Measurements from ENCODE around the gene STKLD1. TPM values are rescaled to one million over a fixed set of nuclear protein-coding genes. Genes with fewer than 3 reads are reported as not detected.

The STKLD1 gene
- total RNA-seq, 1 experiment from 2014 or later = 0.94 TPM

GRCh38 chr9:133440874-133441273 is 64.7 kb downstream of the STKLD1 start:
- H3K4me3 Mint-ChIP-seq (ENCODE audit: low read depth, unreplicated experiment) = no peak overlapping the region
- DNase-seq = no peak
- TF ChIP-seq CTCF (IDR thresholded peaks at IDR 0.05; ENCODE audit: unreplicated experiment) = no peak
- H3K9me3 Mint-ChIP-seq (ENCODE audit: low read depth, unreplicated experiment) = no peaks in the 10 kb centered on the region
- intact Hi-C loops (cut with micrococcal nuclease; ENCODE audit: unreplicated experiment) = no loop called here
- no peak overlapping the region for H3K27ac Mint-ChIP-seq (ENCODE audit: unreplicated experiment)
- H3K27me3 Mint-ChIP-seq (ENCODE audit: unreplicated experiment) = peaks cover 3% of the 10 kb centered on the region
- H3K4me1 Mint-ChIP-seq (ENCODE audit: low read depth, unreplicated experiment) = no peaks in the 10 kb centered on the region
- no TSS peak for BruUV-seq (replicated peaks)
- CTCF ChIA-PET = interaction anchor here (0.5 to 0.6 kb wide), 2 partner anchors 11 to 19 kb away, joined by 3 to 4 read pairs; partner anchors contain the start of gene CACFD1
- H3K36me3 Mint-ChIP-seq (ENCODE audit: insufficient read depth, unreplicated experiment) = no peaks in the 10 kb centered on the region

GRCh38 chr9:133441571-133441970 is 65.4 kb downstream of the STKLD1 start:
- no TSS peak for BruUV-seq (replicated peaks)
- CTCF ChIA-PET = no interaction called here
- intact Hi-C loops (cut with micrococcal nuclease; ENCODE audit: unreplicated experiment) = no loop called here
- DNase-seq = no peak
- Mint-ChIP-seq H3K27me3 (ENCODE audit: unreplicated experiment) (peaks cover 10% of the 10 kb centered on the region), H3K36me3 (ENCODE audit: insufficient read depth, unreplicated experiment) (no peaks in the 10 kb centered on the region), H3K4me1 (ENCODE audit: low read depth, unreplicated experiment) (no peaks in the 10 kb centered on the region), H3K9me3 (ENCODE audit: low read depth, unreplicated experiment) (no peaks in the 10 kb centered on the region), H3K27ac (ENCODE audit: unreplicated experiment) (no peak overlapping the region), H3K4me3 (ENCODE audit: low read depth, unreplicated experiment) (no peak overlapping the region)
- TF ChIP-seq CTCF (IDR thresholded peaks at IDR 0.05; ENCODE audit: unreplicated experiment) = no peak

- CTCF ChIA-PET = no interaction called here
- TF ChIP-seq CTCF (IDR thresholded peaks at IDR 0.05; ENCODE audit: unreplicated experiment) = no peak
- Mint-ChIP-seq H3K4me3 (ENCODE audit: low read depth, unreplicated experiment) (no peak overlapping the region), H3K27ac (ENCODE audit: unreplicated experiment) (no peak overlapping the region), H3K36me3 (ENCODE audit: insufficient read depth, unreplicated experiment) (no peaks in the 10 kb centered on the region), H3K27me3 (ENCODE audit: unreplicated experiment) (peaks cover 13% of the 10 kb centered on the region), H3K4me1 (ENCODE audit: low read depth, unreplicated experiment) (no peaks in the 10 kb centered on the region), H3K9me3 (ENCODE audit: low read depth, unreplicated experiment) (no peaks in the 10 kb centered on the region)
- intact Hi-C loops (cut with micrococcal nuclease; ENCODE audit: unreplicated experiment) = no loop called here
- no peak for DNase-seq
- no TSS peak for BruUV-seq (replicated peaks)
Observed at GRCh38 chr9:133443248-133443647, 67.1 kb downstream of the STKLD1 start.

- CTCF ChIA-PET = no interaction called here
- BruUV-seq (replicated peaks) = no TSS peak
- H3K4me1 Mint-ChIP-seq (ENCODE audit: low read depth, unreplicated experiment) = peaks cover under 1% of the 10 kb centered on the region
- H3K27ac Mint-ChIP-seq (ENCODE audit: unreplicated experiment) = no peak overlapping the region
- no peak for DNase-seq
- H3K9me3 Mint-ChIP-seq (ENCODE audit: low read depth, unreplicated experiment) = no peaks in the 10 kb centered on the region
- H3K27me3 Mint-ChIP-seq (ENCODE audit: unreplicated experiment) = peaks cover 13% of the 10 kb centered on the region
- no peak overlapping the region for H3K4me3 Mint-ChIP-seq (ENCODE audit: low read depth, unreplicated experiment)
- TF ChIP-seq CTCF (IDR thresholded peaks at IDR 0.05; ENCODE audit: unreplicated experiment) = no peak
- intact Hi-C loops (cut with micrococcal nuclease; ENCODE audit: unreplicated experiment) = no loop called here
- H3K36me3 Mint-ChIP-seq (ENCODE audit: insufficient read depth, unreplicated experiment) = no peaks in the 10 kb centered on the region
Observed at GRCh38 chr9:133443982-133444381, 67.8 kb downstream of the STKLD1 start.

All from Calu3 (cell line).